ENCODE measurements around the gene MMP15. TPM values are rescaled to one million over a fixed set of nuclear protein-coding genes. Genes with fewer than 3 reads are reported as not detected.
"Not testable (repeated sequence)": the region's sequence is repeated elsewhere in the genome, so short reads cannot be mapped to it uniquely, and the experiment has no call there.

MMP15 gene
- 97.8 TPM for total RNA-seq (ENCODE audit: unreplicated experiment)
- long read RNA-seq, partial matches to known transcripts = 4 of 4 reads
- long read RNA-seq, other reads (novel, unspliced or antisense) = 0 of 4 reads

DNA sequence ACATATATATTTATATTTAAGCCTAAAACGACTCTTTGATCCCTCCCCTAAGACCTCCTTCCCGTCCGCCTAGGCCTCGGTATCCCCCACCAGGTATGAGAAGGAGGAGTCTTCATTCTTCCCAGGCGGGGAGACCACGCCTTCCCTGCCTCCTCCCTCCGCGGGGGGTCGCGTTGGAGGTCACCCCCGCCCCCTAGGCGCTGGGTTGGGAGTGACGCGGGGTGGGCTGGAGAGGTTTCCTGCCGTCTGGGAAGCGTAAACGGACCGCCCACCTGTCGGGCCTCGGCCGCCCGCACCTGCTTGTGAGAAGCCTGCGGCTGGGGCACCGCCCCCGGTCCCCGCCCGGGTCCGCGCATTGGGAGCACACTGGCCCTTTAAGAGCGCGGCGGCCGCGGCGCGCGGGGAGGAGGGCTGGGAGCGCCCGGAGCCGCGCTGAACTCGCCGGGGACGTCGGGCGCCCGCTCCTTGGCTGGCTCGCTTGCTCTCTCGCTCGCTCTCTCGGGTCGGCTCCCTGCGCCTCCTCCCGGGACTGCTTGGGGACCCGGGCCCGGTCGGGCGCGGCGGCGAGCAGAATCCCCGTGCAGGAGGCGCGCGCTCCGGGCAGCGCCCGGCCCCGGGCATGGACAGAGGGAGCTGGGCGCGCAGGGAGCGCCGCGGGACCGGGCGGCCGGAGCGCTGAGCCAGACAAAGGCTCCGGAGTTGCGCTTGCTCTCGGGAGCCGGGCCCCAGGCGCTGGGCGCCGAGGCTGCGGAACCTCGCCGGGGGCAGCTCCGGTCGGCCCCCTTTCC is at the start of gene MMP15:
MMP15 (plus strand) TSS at position 404 of the 788 bp plus-strand sequence. CDS start 597 bp downstream, outside the sequence.
- TF ChIP-seq, protein P1, sequence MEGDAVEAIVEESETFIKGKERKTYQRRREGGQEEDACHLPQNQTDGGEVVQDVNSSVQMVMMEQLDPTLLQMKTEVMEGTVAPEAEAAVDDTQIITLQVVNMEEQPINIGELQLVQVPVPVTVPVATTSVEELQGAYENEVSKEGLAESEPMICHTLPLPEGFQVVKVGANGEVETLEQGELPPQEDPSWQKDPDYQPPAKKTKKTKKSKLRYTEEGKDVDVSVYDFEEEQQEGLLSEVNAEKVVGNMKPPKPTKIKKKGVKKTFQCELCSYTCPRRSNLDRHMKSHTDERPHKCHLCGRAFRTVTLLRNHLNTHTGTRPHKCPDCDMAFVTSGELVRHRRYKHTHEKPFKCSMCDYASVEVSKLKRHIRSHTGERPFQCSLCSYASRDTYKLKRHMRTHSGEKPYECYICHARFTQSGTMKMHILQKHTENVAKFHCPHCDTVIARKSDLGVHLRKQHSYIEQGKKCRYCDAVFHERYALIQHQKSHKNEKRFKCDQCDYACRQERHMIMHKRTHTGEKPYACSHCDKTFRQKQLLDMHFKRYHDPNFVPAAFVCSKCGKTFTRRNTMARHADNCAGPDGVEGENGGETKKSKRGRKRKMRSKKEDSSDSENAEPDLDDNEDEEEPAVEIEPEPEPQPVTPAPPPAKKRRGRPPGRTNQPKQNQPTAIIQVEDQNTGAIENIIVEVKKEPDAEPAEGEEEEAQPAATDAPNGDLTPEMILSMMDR (IDR thresholded peaks at IDR 0.05; ENCODE audit: unreplicated experiment) = peak; percentile 15
- DNase-seq (ENCODE audit: low spot score) = peak; percentile 80
- H3K4me3 Mint-ChIP-seq (ENCODE audit: unreplicated experiment) = peak within 1 kb of the TSS; percentile 91
- H3K9me3 Mint-ChIP-seq (ENCODE audit: unreplicated experiment) = no peaks in the 10 kb centered on the region
- H3K36me3 Mint-ChIP-seq (ENCODE audit: low read depth, unreplicated experiment) = peaks cover 8% of the 10 kb centered on the region
- H3K27me3 Mint-ChIP-seq (ENCODE audit: unreplicated experiment) = peaks cover 29% of the 10 kb centered on the region
- peaks cover 44% of the 10 kb centered on the region for H3K4me1 Mint-ChIP-seq (ENCODE audit: unreplicated experiment)
- H3K27ac Mint-ChIP-seq (ENCODE audit: unreplicated experiment) = peak within 1 kb of the TSS; percentile 74

DNA sequence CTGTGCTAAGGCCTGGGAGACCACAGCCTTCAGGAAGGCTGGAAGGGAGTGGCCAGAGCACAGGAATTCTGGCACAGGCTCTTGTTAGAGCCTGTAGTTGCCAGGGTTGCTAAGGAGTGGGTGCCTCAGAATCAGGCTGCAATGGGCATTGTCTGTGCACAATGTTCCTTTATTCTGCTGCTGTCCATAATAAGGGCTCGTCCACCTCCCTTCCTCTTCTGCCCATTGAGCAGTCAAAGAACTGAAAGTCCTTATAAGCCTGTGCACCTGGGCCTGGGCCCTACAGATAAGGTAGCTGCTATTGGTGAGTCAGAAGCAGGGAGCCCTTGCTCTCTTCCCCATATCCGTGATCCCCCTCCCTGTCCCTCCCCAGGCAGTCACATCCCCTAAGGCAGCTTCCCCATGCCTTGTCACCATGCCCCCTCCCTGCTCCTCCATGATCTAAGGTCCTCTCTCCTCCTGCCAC is 49.2 kb upstream of the MMP15 start:
- H3K36me3 Mint-ChIP-seq (ENCODE audit: low read depth, unreplicated experiment) = no peaks in the 10 kb centered on the region
- DNase-seq (ENCODE audit: low spot score) = no peak
- no peaks in the 10 kb centered on the region for H3K9me3 Mint-ChIP-seq (ENCODE audit: unreplicated experiment)
- H3K4me3 Mint-ChIP-seq (ENCODE audit: unreplicated experiment) = no peak overlapping the region
- peaks cover 4% of the 10 kb centered on the region for H3K4me1 Mint-ChIP-seq (ENCODE audit: unreplicated experiment)
- TF ChIP-seq, protein P1 (IDR thresholded peaks at IDR 0.05; ENCODE audit: unreplicated experiment) = no peak
- H3K27me3 Mint-ChIP-seq (ENCODE audit: unreplicated experiment) = peaks cover 2% of the 10 kb centered on the region
- no peak overlapping the region for H3K27ac Mint-ChIP-seq (ENCODE audit: unreplicated experiment)

DNA sequence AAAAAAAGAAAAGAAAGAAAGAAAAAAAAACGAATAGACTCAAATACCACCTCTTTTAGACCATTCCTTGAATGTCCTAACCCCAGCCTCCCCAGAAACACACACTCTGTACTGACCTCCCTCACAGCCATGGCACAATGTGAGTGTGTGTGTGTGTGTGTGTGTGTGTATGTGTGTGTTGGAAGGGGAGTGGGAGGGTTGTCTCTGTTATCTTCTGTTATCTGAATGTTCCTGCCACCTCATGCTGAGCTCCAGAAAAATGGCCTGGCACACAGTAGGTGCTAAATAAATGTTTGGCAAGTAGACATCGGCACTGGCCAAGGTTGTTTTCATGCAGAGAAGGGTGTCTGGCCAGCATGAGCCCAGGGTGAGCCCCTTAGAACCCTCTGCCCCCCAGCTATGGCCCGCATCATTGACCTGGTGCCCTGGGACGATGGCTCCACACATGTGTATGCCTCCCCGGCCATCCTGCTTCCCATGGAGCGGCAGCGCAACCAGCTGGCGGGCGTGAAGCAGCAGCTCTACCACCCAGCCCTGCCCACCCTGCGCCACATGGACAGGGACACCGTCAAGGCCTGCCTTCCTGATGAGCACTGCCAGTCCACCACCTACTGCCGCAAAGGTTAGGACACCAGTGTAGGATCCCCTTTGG is 48.0 kb upstream of the MMP15 start:
- Mint-ChIP-seq H3K4me3 (ENCODE audit: unreplicated experiment) (no peak overlapping the region), H3K4me1 (ENCODE audit: unreplicated experiment) (no peaks in the 10 kb centered on the region), H3K27me3 (ENCODE audit: unreplicated experiment) (no peaks in the 10 kb centered on the region), H3K36me3 (ENCODE audit: low read depth, unreplicated experiment) (no peaks in the 10 kb centered on the region), H3K27ac (ENCODE audit: unreplicated experiment) (no peak overlapping the region), H3K9me3 (ENCODE audit: unreplicated experiment) (no peaks in the 10 kb centered on the region)
- no peak for DNase-seq (ENCODE audit: low spot score)
- TF ChIP-seq, protein P1 (IDR thresholded peaks at IDR 0.05; ENCODE audit: unreplicated experiment) = no peak

DNA sequence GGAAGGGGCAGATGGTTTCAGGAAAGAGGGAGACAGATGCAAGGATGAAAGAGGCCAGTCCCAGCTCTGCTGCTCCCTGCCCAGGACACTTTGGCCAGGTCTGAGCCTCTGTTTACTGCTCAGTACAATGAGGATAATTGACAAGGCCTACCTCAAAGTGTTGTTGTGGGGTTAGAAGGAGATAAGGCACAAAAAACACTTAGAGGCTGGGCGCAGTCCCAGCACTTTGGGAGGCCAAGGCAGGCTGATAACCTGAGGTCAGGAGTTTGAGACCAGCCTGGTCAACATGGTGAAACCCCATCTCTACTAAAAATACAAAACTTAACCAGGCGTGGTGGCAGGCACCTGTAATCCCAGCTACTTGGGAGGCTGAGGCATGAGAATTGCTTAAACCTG is 47.5 kb upstream of the MMP15 start:
- H3K4me1 Mint-ChIP-seq (ENCODE audit: unreplicated experiment); H3K27ac Mint-ChIP-seq (ENCODE audit: unreplicated experiment); H3K4me3 Mint-ChIP-seq (ENCODE audit: unreplicated experiment); DNase-seq (ENCODE audit: low spot score); H3K27me3 Mint-ChIP-seq (ENCODE audit: unreplicated experiment); H3K9me3 Mint-ChIP-seq (ENCODE audit: unreplicated experiment); H3K36me3 Mint-ChIP-seq (ENCODE audit: low read depth, unreplicated experiment): not testable (repeated sequence)

DNA sequence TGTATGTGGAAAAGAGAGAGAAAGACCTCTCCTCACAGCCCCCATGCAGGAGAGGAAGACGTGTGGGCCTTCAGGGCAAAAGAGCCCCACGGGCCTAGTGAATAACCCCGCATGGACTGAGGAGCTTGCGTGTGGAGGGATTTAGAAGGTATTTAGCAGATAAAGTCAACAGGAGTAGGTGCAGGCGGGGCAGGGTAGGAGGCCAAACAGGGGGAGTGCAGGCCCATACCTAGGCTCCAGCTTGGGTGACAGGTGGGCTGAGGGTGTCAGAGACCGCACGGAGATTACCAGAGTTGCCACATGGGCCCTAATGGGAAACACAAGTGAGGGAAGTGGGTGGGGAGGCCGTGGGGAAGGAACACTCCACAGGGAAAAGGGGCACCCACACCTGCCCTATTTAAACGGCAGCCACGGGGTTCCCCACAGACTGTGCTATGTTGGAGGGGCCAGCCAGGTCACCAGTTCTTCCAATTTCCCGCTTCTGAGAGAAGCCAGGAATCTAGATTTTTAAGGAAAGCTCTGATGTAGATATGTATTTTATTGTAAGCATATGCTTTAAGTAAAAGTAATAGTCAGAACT is 46.5 kb upstream of the MMP15 start:
- TF ChIP-seq, protein P1 (IDR thresholded peaks at IDR 0.05; ENCODE audit: unreplicated experiment) = no peak
- Mint-ChIP-seq H3K4me1 (ENCODE audit: unreplicated experiment) (no peaks in the 10 kb centered on the region), H3K9me3 (ENCODE audit: unreplicated experiment) (no peaks in the 10 kb centered on the region), H3K27me3 (ENCODE audit: unreplicated experiment) (peaks cover under 1% of the 10 kb centered on the region), H3K27ac (ENCODE audit: unreplicated experiment) (no peak overlapping the region), H3K4me3 (ENCODE audit: unreplicated experiment) (no peak overlapping the region), H3K36me3 (ENCODE audit: low read depth, unreplicated experiment) (no peaks in the 10 kb centered on the region)
- DNase-seq (ENCODE audit: low spot score) = no peak

All from endothelial cell (in vitro differentiated cells).